ENCODE measurements around the gene COL9A1. TPM values are rescaled to one million over a fixed set of nuclear protein-coding genes. Genes with fewer than 3 reads are reported as not detected.

The COL9A1 gene
- total RNA-seq, 4 donors from 2014 or later = 0.10 TPM; not detected in 3

- WGBS, 2 donors = 82 to 85% methylated on average over 3 of the region's 3 CpGs
- no peak for DNase-seq (ENCODE audit: low spot score in 2 of 2)
- no peak overlapping the region for H3K4me3 ChIP-seq (ENCODE audit: low read depth, poor library complexity, severe bottlenecking)
- intact Hi-C loops (cut with DNase I; ENCODE audit: low total_unique reads) = no loop called here
- TF ChIP-seq CTCF (IDR thresholded peaks at IDR 0.05) = no peak
- TF ChIP-seq POLR2A (IDR thresholded peaks at IDR 0.05) = no peak
These were observed 66.5 kb downstream of the COL9A1 start for GRCh38 chr6:70236343-70236742.

- no peak for TF ChIP-seq POLR2A (IDR thresholded peaks at IDR 0.05)
- no peak for TF ChIP-seq CTCF (IDR thresholded peaks at IDR 0.05)
- 85 to 94% methylated on average over 7 of the region's 7 CpGs for whole genome bisulfite sequencing, 2 donors
- intact Hi-C loops (cut with DNase I; ENCODE audit: low total_unique reads) = no loop called here
- DNase-seq (ENCODE audit: low spot score in 2 of 2) = no peak
- no peak overlapping the region for H3K4me3 ChIP-seq (ENCODE audit: low read depth, poor library complexity, severe bottlenecking)
These were observed 68.2 kb downstream of the COL9A1 start for GRCh38 chr6:70234561-70235236.

GRCh38 chr6:70231311-70231710, 71.6 kb downstream of the COL9A1 start:
- no peak overlapping the region for H3K4me3 ChIP-seq (ENCODE audit: low read depth, poor library complexity, severe bottlenecking)
- DNase-seq (ENCODE audit: low spot score in 2 of 2) = no peak
- intact Hi-C loops (cut with DNase I; ENCODE audit: low total_unique reads) = no loop called here
- whole genome bisulfite sequencing, 2 donors = 34 to 43% methylated on average over 2 of the region's 2 CpGs
- no peak for TF ChIP-seq POLR2A (IDR thresholded peaks at IDR 0.05)
- TF ChIP-seq CTCF (IDR thresholded peaks at IDR 0.05) = no peak

- no peak for TF ChIP-seq POLR2A (IDR thresholded peaks at IDR 0.05)
- TF ChIP-seq CTCF (IDR thresholded peaks at IDR 0.05) = no peak
- DNase-seq (ENCODE audit: low spot score in 2 of 2) = no peak
- 53 to 59% methylated on average over 2 of the region's 2 CpGs for WGBS, 2 donors
- no peak overlapping the region for H3K4me3 ChIP-seq (ENCODE audit: low read depth, poor library complexity, severe bottlenecking)
- intact Hi-C loops (cut with DNase I; ENCODE audit: low total_unique reads) = no loop called here
These were observed 77.8 kb downstream of the COL9A1 start for GRCh38 chr6:70225055-70225454.

- H3K4me3 ChIP-seq (ENCODE audit: low read depth, poor library complexity, severe bottlenecking) = no peak overlapping the region
- TF ChIP-seq POLR2A (IDR thresholded peaks at IDR 0.05) (no peak), CTCF (IDR thresholded peaks at IDR 0.05) (no peak)
- WGBS, 2 donors = 30 to 37% methylated on average over 2 of the region's 2 CpGs
- DNase-seq (ENCODE audit: low spot score in 2 of 2) = no peak
- intact Hi-C loops (cut with DNase I; ENCODE audit: low total_unique reads) = no loop called here
These were observed 80.5 kb downstream of the COL9A1 start for GRCh38 chr6:70222439-70222749.
